Epithelial cell of esophagus (primary cell): Measurements from ENCODE around the gene ANKHD1.

Experiments used
- DNase-seq: peaks from one replicate; pipeline ENCODE4 v3.0.0; 2010; ENCODE audit warnings: low read depth
- H3K4me3 ChIP-seq: 2 replicates; pipeline ENCODE4 v1.5.1; 2011; ENCODE audit warnings: mild to moderate bottlenecking, low read length, control low read depth
- TF ChIP-seq, protein P1 (sequence below): IDR thresholded peaks from 2 replicates; pipeline ENCODE4 v1.5.1; 2011; ENCODE audit warnings: low read depth, mild to moderate bottlenecking, low read length, control low read depth, inconsistent platforms; ENCODE audit not compliant: insufficient read depth; ENCODE audit errors: missing control alignments

ANKHD1 gene

DNA sequence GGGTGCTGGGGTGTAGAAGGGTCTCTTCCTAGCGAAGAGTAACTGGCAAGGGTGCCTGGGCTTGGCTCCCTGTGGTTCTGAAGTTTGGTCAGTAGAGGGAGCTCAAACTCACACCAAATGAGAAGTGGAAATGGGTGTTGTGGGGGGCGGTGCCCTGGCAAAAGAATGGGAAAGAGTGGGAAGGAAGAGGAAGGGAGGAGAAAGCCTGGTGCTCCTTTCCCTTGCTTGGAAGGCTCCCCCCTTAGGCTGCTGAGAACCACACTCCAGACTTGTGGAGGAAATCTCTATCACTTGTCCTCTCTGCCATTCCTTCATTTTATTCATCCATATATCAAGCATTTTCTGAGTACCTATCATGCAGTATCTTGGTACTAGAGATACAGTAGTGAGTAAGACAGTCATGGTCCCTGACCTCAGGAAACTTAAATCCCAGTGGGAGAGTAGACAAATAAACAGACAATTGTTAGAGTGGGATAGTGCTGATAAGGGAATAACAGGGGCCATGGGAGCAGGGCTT is 28.6 kb upstream of the ANKHD1 start:
- H3K4me3 ChIP-seq = no peak overlapping the region
- peak; percentile 74 for DNase-seq
- TF ChIP-seq, protein P1, sequence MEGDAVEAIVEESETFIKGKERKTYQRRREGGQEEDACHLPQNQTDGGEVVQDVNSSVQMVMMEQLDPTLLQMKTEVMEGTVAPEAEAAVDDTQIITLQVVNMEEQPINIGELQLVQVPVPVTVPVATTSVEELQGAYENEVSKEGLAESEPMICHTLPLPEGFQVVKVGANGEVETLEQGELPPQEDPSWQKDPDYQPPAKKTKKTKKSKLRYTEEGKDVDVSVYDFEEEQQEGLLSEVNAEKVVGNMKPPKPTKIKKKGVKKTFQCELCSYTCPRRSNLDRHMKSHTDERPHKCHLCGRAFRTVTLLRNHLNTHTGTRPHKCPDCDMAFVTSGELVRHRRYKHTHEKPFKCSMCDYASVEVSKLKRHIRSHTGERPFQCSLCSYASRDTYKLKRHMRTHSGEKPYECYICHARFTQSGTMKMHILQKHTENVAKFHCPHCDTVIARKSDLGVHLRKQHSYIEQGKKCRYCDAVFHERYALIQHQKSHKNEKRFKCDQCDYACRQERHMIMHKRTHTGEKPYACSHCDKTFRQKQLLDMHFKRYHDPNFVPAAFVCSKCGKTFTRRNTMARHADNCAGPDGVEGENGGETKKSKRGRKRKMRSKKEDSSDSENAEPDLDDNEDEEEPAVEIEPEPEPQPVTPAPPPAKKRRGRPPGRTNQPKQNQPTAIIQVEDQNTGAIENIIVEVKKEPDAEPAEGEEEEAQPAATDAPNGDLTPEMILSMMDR = peak; percentile 88

DNA sequence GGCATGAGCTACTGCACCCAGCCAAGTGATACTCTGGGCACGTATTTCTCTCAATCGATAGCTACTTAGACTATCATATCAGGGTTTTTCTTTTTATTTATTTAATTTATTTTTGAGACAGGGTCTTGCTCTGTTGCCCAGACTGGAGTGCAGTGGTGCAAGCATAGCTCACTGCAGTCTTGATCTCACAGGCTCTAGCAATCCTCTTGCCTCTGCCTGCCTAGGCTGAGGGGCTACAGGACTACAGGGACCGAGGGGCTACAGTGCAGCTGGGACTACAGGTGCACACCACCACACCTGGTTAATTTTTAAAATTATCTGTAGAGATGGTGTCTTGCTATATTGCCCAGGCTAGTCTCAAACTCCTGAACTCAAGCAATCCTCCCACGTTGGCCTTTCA is 20.3 kb upstream of the ANKHD1 start:
- TF ChIP-seq, protein P1 = no peak
- DNase-seq = no peak

DNA sequence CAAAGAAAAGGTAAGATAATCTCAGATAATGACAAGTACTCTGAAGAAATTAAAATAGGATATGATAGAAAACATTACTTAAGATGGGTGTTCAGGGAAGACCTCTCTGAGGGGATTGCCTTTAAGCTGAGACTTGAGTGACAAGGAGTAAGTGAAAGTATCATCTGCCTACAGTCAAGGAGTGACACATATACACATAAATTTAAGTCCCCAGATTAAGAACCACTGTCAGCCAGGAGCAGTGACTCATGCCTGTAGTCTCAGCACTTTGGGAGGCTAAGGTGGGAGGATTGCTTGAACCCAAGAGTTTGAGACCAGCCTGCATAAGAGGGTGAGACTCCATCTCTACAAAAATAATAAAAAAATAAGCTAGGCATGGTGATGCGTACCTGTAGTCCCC is 19.7 kb upstream of the ANKHD1 start:
- DNase-seq = no peak
- TF ChIP-seq, protein P1 = no peak

More for the DNA sequence above, 20.3 kb upstream of the ANKHD1 start:
- H3K4me3 ChIP-seq = no peak overlapping the region

DNA sequence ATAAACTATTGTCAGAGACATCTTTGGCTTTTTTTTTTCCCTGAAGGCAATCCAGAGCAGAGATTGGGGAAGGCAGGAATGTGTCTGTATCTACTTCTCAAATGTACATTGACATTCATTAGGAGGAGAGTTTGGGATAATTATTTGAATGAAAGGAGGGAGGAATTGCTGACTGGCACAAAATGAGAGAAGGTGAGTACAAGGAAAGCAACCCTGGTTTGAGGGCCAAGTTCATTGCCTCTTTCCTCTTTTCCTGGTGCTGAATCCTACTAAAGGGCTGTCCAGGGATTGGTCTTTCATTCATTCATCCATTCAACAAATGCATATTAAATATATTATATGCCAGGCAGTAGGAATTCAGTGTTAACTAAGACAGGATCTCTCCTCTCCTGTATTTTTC is 18.8 kb upstream of the ANKHD1 start:
- TF ChIP-seq, protein P1 = no peak
- DNase-seq = no peak
- no peak overlapping the region for H3K4me3 ChIP-seq

More for the DNA sequence above, 19.7 kb upstream of the ANKHD1 start:
- no peak overlapping the region for H3K4me3 ChIP-seq

DNA sequence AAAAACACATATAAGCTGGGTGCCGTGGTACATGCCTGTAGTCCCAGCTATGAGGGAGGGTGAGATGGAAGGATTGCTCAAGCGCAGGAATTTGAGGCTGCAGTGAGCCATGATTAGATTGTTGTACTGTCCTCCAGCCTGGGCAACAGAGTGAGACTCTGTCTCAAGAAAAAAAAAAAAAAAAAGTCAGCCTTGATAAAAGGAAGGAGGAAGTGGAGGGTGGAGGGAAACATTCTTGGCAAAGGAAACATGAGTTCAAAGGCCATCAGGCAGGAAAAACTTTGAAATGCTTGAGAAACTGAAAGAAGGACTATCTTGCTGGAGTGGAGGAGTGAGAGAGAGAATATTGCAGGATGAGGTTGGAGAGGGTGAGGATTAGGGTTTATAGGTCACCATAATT is 18.3 kb upstream of the ANKHD1 start:
- DNase-seq = no peak
- TF ChIP-seq, protein P1 = no peak
- H3K4me3 ChIP-seq = no peak overlapping the region

DNA sequence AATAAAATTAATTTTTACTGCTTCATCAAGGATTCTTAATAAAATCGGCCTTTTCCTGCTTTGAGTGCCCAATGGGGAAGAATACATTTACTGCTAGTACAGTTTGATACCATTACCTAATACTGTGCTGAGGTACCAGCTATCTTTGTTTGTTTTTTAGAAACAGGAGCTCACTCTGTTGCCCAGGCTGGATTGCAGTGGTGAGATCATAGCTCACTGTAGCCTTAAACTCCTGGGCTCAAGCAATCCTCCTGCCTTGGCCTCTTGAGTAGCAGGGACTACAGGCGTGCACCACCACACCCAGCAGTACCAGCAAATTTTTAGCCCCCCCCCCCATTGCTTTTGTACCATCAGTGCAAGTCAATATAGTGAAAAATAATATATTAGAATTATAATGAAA is 13.6 kb upstream of the ANKHD1 start:
- no peak overlapping the region for H3K4me3 ChIP-seq
- TF ChIP-seq, protein P1 = no peak
- DNase-seq = no peak

DNA sequence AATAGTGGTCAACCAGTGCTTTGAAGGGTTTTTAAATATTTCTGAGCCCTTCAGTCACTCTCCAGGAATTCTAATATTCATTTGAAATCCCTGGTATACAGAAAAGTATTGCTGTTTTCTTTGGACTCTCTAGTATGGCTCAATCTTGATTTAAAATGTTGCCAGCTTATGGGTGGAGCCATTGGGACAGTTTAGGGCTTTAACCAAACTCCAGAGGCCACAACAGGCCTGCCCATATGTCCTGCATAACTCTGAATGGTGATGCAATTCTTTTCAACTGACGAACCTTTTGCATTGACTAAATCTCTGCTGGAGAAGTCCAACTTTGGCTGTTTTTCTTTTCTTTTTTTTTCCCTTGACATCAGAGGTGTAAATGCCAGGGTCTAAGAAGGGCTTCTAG is 10.3 kb upstream of the ANKHD1 start:
- no peak overlapping the region for H3K4me3 ChIP-seq
- no peak for DNase-seq
- TF ChIP-seq, protein P1 = no peak
